Prostate gland (tissue), 2 donors: ENCODE measurements around the gene STPG3. TPM values are rescaled to one million over a fixed set of nuclear protein-coding genes. Genes with fewer than 3 reads are reported as not detected.

Experiments
- DNase-seq: peaks from one replicate; pipeline ENCODE4 v3.0.0-alpha.2; 2019; ENCODE audit warnings: low spot score
- H3K27ac ChIP-seq, 2 donors: fragments of 200-600 bp; sonication (generic); 2 replicates each; pipeline ENCODE4 v1.5.1; 2017 to 2019
- H3K27me3 ChIP-seq: fragments of 200-600 bp; sonication (generic); replicated peaks from 2 replicates; pipeline ENCODE4 v1.5.1; 2019; ENCODE audit not compliant: insufficient read depth
- H3K36me3 ChIP-seq, 2 donors: fragments of 200-600 bp; sonication (generic); 1 replicate in 1 of 2; 2 replicates in 1 of 2; pipeline versions ENCODE4 v1.5.1 to v1.8.1; 2017 to 2019
- H3K4me1 ChIP-seq: fragments of 200-600 bp; sonication (generic); replicated peaks from 2 replicates; pipeline ENCODE4 v1.5.1; 2019
- H3K4me3 ChIP-seq, 2 donors: fragments of 200-600 bp; sonication (generic); 2 replicates each; pipeline ENCODE4 v1.5.1; 2017 to 2019
- H3K9me3 ChIP-seq: fragments of 200-600 bp; sonication (generic); 2 replicates; pipeline ENCODE4 v1.5.1; 2017
- CTCF ChIP-seq, 4 experiments: fragments of 200-600 bp in 2 of 4; fragments of 450-650 bp in 2 of 4; sonication (generic) in 2 of 4; IDR thresholded peaks; 1 replicate in 3 of 4; 2 replicates in 1 of 4; pipeline ENCODE4 v1.5.1; 2016 to 2019; ENCODE audit warnings: antibody characterized with exemption in 4 of 4, mild to moderate bottlenecking in 2 of 4, moderate library complexity in 2 of 4
- POLR2A ChIP-seq: fragments of 450-650 bp; IDR thresholded peaks from one replicate; pipeline ENCODE4 v1.6.1; 2016; ENCODE audit warnings: antibody characterized with exemption, mild to moderate bottlenecking
- POLR2AphosphoS5 ChIP-seq: sonication (generic); formaldehyde crosslinking; IDR thresholded peaks from one replicate; pipeline ENCODE4 v1.6.1; 2017; ENCODE audit warnings: antibody characterized with exemption
- WGBS: methylation state at CpG from one replicate; pipeline ENCODE4 v1.1.5; 2018; 5-methylcytosine and 5-hydroxymethylcytosine counted together
- intact Hi-C: fragments of 100-400 bp; cut with DNase I; formaldehyde crosslinking; loops from one replicate; pipeline ENCODE4 v1.14.2; 2022
- total RNA-seq, 2 donors: library from RNA; depleted of rRNA; stranded (reverse); fragments of >200 nt; gene quantifications; one replicate each; pipeline ENCODE4 v1.1.0, GENCODE V29; 2016

The STPG3 gene
- total RNA-seq, 2 donors from 2014 or later = 4.2 TPM; not detected in 1

GRCh38 chr9:137279741-137280473 is 28.8 kb downstream of the STPG3 start:
- no peak for DNase-seq
- peaks cover 7% of the 10 kb centered on the region for H3K4me1 ChIP-seq

GRCh38 chr9:137280474-137281344 is 29.6 kb downstream of the STPG3 start:
- no peak for DNase-seq
- Histone ChIP-seq H3K27ac (no peak overlapping the region), H3K4me3 (peak overlapping the region in 1 of 2 donors; percentile 13), H3K4me1 (peaks cover 7% of the 10 kb centered on the region), H3K9me3 (no peaks in the 10 kb centered on the region), H3K27me3 (peaks cover 3% of the 10 kb centered on the region), H3K36me3 (no peaks in the 10 kb centered on the region)
- 42% methylated on average over 35 of the region's 85 CpGs for WGBS
- intact Hi-C loops = no loop called here
- TF ChIP-seq CTCF (IDR thresholded peaks at IDR 0.05) (peak; percentile 12 to 74 (median 54)), POLR2AphosphoS5 (no peak)

More at GRCh38 chr9:137279741-137280473, 28.8 kb downstream of the STPG3 start:
- WGBS = 86% methylated on average over 38 of the region's 41 CpGs
- no peak overlapping the region for H3K27ac ChIP-seq
- no peaks in the 10 kb centered on the region for H3K9me3 ChIP-seq
- H3K36me3 ChIP-seq = no peaks in the 10 kb centered on the region
- H3K27me3 ChIP-seq = peaks cover 3% of the 10 kb centered on the region
- intact Hi-C loops = no loop called here
- H3K4me3 ChIP-seq = no peak overlapping the region
- TF ChIP-seq POLR2A (no peak), POLR2AphosphoS5 (no peak), CTCF (IDR thresholded peaks at IDR 0.05) (no peak)

- intact Hi-C loops = no loop called here
- Histone ChIP-seq H3K9me3 (no peaks in the 10 kb centered on the region), H3K27me3 (peaks cover 3% of the 10 kb centered on the region), H3K4me1 (peaks cover 7% of the 10 kb centered on the region), H3K36me3 (no peaks in the 10 kb centered on the region), H3K27ac (no peak overlapping the region), H3K4me3 (no peak overlapping the region)
- TF ChIP-seq POLR2A = no peak
- no peak for TF ChIP-seq CTCF (IDR thresholded peaks at IDR 0.05)
- TF ChIP-seq POLR2AphosphoS5 = no peak
- DNase-seq = no peak
- WGBS = 72% methylated on average over 19 of the region's 39 CpGs
Observed at GRCh38 chr9:137281345-137282116, 30.4 kb downstream of the STPG3 start.

- no peaks in the 10 kb centered on the region for H3K9me3 ChIP-seq
- TF ChIP-seq CTCF (IDR thresholded peaks at IDR 0.05) (peak in 3 of 4 experiments; percentile 69 to 79 (median 75)), POLR2AphosphoS5 (peak; percentile 70), POLR2A (no peak)
- 42% methylated on average over 14 of the region's 14 CpGs for WGBS
- no peaks in the 10 kb centered on the region for H3K27me3 ChIP-seq
- H3K4me3 ChIP-seq = no peak overlapping the region
- no peaks in the 10 kb centered on the region for H3K36me3 ChIP-seq
- peak; percentile 80 for DNase-seq
- H3K27ac ChIP-seq = no peak overlapping the region
- H3K4me1 ChIP-seq = no peaks in the 10 kb centered on the region
- intact Hi-C loops = no loop called here
Observed at GRCh38 chr9:137286975-137287383, 35.9 kb downstream of the STPG3 start.
